GM21528 (cell line): ENCODE measurements around the gene CTLA4.

Experiments
- ATAC-seq: cut with Tn5 transposase; IDR thresholded peaks from one replicate; pipeline ENCODE4 v1.9.1; 2021; ENCODE audit warnings: mild to moderate bottlenecking, moderate library complexity; ENCODE audit not compliant: unreplicated experiment, low FRiP score

CTLA4 gene

GRCh38 chr2:203918839-203919238, 51.3 kb downstream of the CTLA4 start:
- ATAC-seq: no peak
